GM12892 (cell line): Measurements from ENCODE around the gene FBXO36.
A peak's percentile ranks its signal among the peaks of the same experiment; 100 is the strongest.

Source experiments
- POLR2A ChIP-seq: IDR thresholded peaks from 2 replicates; pipeline ENCODE4 v1.6.1; 2011; ENCODE audit warnings: low read depth, low read length, control low read depth
- POLR2AphosphoS5 ChIP-seq: IDR thresholded peaks from 2 replicates; pipeline ENCODE4 v1.6.1; 2011; ENCODE audit warnings: low read depth, low read length, control low read depth
- TAF1 ChIP-seq: IDR thresholded peaks from 2 replicates; pipeline ENCODE4 v1.6.1; 2011; ENCODE audit warnings: low read depth, mild to moderate bottlenecking, control low read depth, low read length, borderline replicate concordance

DNA sequence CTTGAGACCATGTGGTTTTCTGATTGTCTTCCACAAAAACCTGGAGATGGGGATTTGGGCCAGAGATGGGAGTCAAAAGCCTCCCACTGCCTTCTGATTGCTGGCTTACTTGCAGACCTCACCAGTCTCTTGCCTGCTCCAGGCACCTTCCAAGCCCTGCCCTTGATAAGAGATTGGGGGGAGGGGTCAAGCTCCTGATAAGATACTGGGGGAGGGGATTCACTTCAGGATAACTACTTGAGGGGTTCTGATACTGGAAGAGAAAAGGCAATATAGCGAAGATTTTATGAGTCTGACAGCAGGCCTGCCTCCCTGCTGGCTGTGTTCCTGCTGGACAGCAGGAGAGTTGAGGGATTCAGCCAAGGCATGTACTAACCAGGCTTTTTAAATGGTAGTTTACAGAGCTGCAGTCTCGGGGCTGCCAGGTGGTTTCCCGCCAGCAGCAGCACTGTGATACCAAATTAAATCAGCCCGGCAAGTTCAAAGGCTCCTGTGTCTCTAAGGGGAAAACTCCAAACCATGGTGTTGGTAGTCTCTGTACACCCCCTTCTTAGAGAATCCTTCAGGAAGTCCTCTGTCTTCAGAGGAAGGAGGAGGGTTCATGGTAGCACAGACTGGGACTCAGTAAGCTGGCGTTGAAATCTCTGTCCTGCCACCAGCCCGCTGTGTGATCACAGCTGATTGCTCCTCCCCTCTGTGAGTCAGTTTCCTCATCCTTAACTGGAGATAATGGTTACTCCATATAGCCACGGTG is 58.3 kb downstream of the FBXO36 start:
- TF ChIP-seq POLR2A: no peak
- TF ChIP-seq TAF1: 0 out of 2 replicates have a peak, but pooled peaks have one; percentile 12
- no peak for TF ChIP-seq POLR2AphosphoS5
